Activated CD8-positive, alpha-beta memory T cell treated with anti-CD3 and anti-CD28 coated beads for 48 hours (primary cell): ENCODE measurements around the gene ERCC4.

Experiments used
- DNase-seq, 3 experiments: peaks; one replicate each; pipeline ENCODE4 v3.0.0-alpha.2; 2020; ENCODE audit warnings: low read depth in 2 of 3, low spot score in 2 of 3

The ERCC4 gene

GRCh38 chr16:13992322-13992721 lies 72.4 kb downstream of the ERCC4 start:
- no peak for DNase-seq

GRCh38 chr16:13992976-13993375 lies 73.0 kb downstream of the ERCC4 start:
- no peak for DNase-seq

GRCh38 chr16:13994239-13995106 lies 74.5 kb downstream of the ERCC4 start:
- no peak for DNase-seq

DNA sequence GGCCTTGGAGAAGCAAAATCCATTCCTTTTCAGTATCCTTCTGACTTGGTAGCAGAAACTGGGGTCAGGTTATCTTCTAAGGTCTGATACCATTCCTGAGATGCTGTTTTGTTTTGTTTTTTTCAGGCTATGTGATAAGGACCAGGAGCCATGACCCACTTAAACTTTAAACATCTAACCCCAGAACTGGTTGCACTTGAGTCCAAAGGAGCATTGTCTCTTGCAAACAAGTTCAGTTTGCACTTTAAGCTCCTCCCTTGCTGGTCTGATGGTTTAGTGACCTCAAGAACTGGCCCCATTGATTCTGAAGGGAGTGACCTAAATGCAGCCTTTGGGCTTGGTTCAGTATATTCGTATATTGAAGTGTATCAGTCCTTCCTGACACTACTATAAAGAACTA lies 75.2 kb downstream of the ERCC4 start:
- DNase-seq, result no peak

- DNase-seq, result no peak
Measured at GRCh38 chr16:13996778-13997288, 76.9 kb downstream of the ERCC4 start.

GRCh38 chr16:13997526-13997925 lies 77.6 kb downstream of the ERCC4 start:
- DNase-seq, result no peak

DNA sequence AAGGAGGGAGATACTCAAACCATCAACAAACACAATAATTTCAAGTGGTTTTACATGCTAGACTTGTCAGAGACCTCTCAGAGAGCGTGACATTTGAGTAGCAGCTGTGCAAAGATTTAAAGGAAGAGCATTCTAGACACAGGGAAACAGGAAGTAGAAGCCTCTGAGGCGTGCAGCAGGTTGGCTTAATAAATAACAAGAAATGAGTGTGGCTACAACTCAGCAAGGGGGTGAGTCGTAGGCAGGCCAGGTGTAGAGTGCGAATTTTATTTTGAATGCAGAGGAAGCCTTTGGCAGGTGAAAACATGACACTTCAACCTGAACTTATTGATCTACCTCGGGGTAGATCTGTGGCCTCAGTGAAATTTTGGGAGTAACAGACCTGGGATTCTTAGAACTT lies 78.0 kb downstream of the ERCC4 start:
- no peak for DNase-seq

GRCh38 chr16:13999071-13999894 lies 79.3 kb downstream of the ERCC4 start:
- DNase-seq, result no peak

DNA sequence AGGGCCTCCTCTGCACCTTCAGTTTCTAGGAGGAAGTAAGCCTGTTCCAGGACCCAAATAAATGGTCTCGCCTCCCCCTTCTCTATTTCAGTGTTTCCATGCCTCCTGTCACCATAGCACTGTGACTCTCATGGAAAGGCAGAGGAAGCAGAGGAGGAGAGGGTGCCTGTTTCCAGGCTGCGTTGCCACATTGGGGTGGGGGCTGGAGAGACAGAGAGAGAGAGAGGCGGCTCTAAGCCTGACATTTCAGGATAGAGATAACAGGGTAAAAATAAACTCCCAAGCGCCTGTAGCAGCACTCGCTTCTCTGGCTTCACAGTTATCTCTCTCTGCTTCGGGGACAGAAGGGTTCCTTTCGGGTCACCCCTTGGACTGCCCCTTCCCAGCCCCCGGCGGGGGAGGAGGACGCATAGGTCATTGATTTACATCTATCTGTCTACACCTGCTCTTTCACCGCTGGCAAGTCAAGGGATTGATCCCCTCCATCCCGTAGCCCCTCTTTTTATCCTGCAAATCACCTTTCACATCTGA lies 80.0 kb downstream of the ERCC4 start:
- no peak for DNase-seq

DNA sequence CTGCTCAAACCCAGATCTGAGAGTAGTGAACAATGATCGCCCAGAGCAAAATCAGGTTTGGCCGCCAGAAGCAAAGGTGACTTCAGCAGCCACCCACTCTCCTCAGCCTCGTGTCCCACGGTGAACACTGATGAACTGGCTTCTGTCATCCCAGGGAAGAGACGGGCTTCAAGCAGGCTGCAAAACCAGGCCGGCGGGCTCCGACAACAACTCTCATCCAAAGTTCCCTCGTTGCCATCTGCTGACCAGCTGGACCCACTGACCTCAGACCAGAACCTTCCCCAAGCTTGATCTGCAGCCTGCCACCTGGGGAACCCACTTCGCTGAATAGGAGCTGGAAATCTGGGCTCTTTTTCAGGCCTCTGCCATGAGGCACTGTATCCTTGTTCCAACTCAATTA lies 81.6 kb downstream of the ERCC4 start:
- DNase-seq, result no peak
